Left ventricle myocardium inferior (tissue), 1 donor: ENCODE data around the gene TECPR2. TPM values are rescaled to one million over a fixed set of nuclear protein-coding genes. Genes with fewer than 3 reads are reported as not detected.

Source experiments
- microRNA-seq: library from miRNA; unstranded; fragments of <30 nt; microRNA quantifications from one replicate; pipeline ENCODE4 v1.2.0, GENCODE V29; 2020
- total RNA-seq: library from RNA; stranded (reverse); fragmentation: NEBNext Ultra II Directional; extraction: Animal tissue kit (Norgen Biotek cat#: 25700); gene quantifications from one replicate; pipeline ENCODE4 v1.2.1, GENCODE V29; 2021
- donor health status: DM: no; HTN: yes; CAD: no; lungs with severe emphysema.

TECPR2 gene
- total RNA-seq, 1 donor from 2014 or later = 20.0 TPM

Small RNA genes lying within 50 kb of the gene (microRNA-seq; reads per million reads assigned to microRNA genes)
- gene MIR4309 = not detected

Other genes with a start within 250 kb of the TECPR2 start
- 20.9 TPM for gene WDR20, start 223.0 kb upstream of the TECPR2 start, total RNA-seq
- gene MOK, start 57.8 kb upstream of the TECPR2 start, total RNA-seq = 12.2 TPM
- 6.9 TPM for gene ZNF839, start 43.2 kb upstream of the TECPR2 start, total RNA-seq
- 33.4 TPM for gene CINP, start 51 bp upstream of the TECPR2 start, total RNA-seq
- 158 TPM for gene ANKRD9, start 146.8 kb downstream of the TECPR2 start, total RNA-seq
- gene RCOR1, start 229.7 kb downstream of the TECPR2 start, total RNA-seq = 11.0 TPM